ENCODE measurements around the gene WDR77.

Gene WDR77

DNA sequence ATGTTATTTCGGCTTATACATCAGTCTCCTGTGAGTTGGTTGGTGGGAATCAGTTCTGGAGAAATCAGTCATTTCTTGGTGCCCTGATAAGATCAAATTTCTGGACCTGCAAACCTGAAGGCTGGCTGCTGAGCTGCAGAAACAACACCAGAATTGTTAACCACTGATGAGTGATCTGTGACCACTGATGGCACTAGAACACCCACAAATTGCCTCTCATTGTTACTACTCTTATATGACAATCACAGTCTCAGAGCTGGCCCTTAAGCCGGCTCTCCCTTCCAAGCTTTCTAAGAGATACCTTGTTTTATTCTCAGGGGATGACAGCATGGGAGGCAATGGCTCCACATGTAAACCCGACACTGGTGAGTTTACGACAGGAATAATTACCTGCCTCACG lies 26.6 kb upstream of the WDR77 start:
- Histone ChIP-seq H3K4me1 (ENCODE audit: control insufficient read depth in 2 of 2, insufficient read depth in 1 of 2, low read depth in 1 of 2, low read length in 2 of 2) (no peaks in the 10 kb centered on the region), H4K91ac (ENCODE audit: low read depth, low read length, poor library complexity) (no peak overlapping the region), H3K27ac (replicated peaks; ENCODE audit: low read length) (no peak overlapping the region), H2AFZ (ENCODE audit: low read length) (no peak overlapping the region), H4K8ac (ENCODE audit: low read depth, low read length) (no peak overlapping the region), H3K23ac (ENCODE audit: low read depth, low read length, poor library complexity) (no peak overlapping the region), H2BK120ac (ENCODE audit: low read depth, low read length) (no peak overlapping the region), H3K4ac (ENCODE audit: low read length) (no peak overlapping the region), H3K4me2 (ENCODE audit: insufficient read depth, low read length, poor library complexity, severe bottlenecking) (no peak overlapping the region), H3K14ac (ENCODE audit: low read length) (no peak overlapping the region), H2BK15ac (ENCODE audit: low read length) (no peak overlapping the region), H3K36me3 (replicated peaks in 1 of 2; ENCODE audit: control insufficient read depth in 2 of 2, insufficient read depth in 2 of 2, low read length in 2 of 2) (no peaks in the 10 kb centered on the region), H3K79me1 (ENCODE audit: low read depth, low read length) (no peaks in the 10 kb centered on the region), H2BK5ac (ENCODE audit: low read length) (no peak overlapping the region), H3K9ac (ENCODE audit: low read depth, low read length, poor library complexity) (no peak overlapping the region), H3K27me3 (ENCODE audit: control insufficient read depth in 3 of 3, insufficient read depth in 3 of 3, low read depth in 1 of 3, low read length in 3 of 3) (no peaks in the 10 kb centered on the region), H3K9me3 (replicated peaks in 1 of 2; ENCODE audit: control insufficient read depth in 2 of 2, insufficient read depth in 1 of 2, low read depth in 1 of 2, low read length in 2 of 2) (no peaks in the 10 kb centered on the region), H3K4me3 (ENCODE audit: low read length in 2 of 2) (no peak overlapping the region), H3K18ac (ENCODE audit: low read length) (no peak overlapping the region), H2BK12ac (ENCODE audit: low read length) (no peak overlapping the region), H2AK5ac (ENCODE audit: low read depth, low read length) (no peak overlapping the region)
- DNase-seq (ENCODE audit: low spot score), result no peak
- no CpG with 5 or more reads among the region's 5 CpGs for WGBS, 2 donors (ENCODE audit: extremely low coverage in 2 of 2, insufficient read length in 2 of 2, insufficient replicate concordance in 1 of 2)

GRCh38 chr1:111474521-111474920 lies 25.5 kb upstream of the WDR77 start:
- Histone ChIP-seq H2BK15ac (ENCODE audit: low read length) (no peak overlapping the region), H2BK120ac (ENCODE audit: low read depth, low read length) (no peak overlapping the region), H4K8ac (ENCODE audit: low read depth, low read length) (no peak overlapping the region), H3K14ac (ENCODE audit: low read length) (no peak overlapping the region), H3K79me1 (ENCODE audit: low read depth, low read length) (no peaks in the 10 kb centered on the region), H3K4me3 (ENCODE audit: low read length in 2 of 2) (no peak overlapping the region), H3K9ac (ENCODE audit: low read depth, low read length, poor library complexity) (no peak overlapping the region), H3K18ac (ENCODE audit: low read length) (no peak overlapping the region), H2BK12ac (ENCODE audit: low read length) (no peak overlapping the region), H4K91ac (ENCODE audit: low read depth, low read length, poor library complexity) (no peak overlapping the region), H2BK5ac (ENCODE audit: low read length) (no peak overlapping the region), H3K27me3 (ENCODE audit: control insufficient read depth in 3 of 3, insufficient read depth in 3 of 3, low read depth in 1 of 3, low read length in 3 of 3) (no peaks in the 10 kb centered on the region), H3K9me3 (replicated peaks in 1 of 2; ENCODE audit: control insufficient read depth in 2 of 2, insufficient read depth in 1 of 2, low read depth in 1 of 2, low read length in 2 of 2) (no peaks in the 10 kb centered on the region), H3K36me3 (replicated peaks in 1 of 2; ENCODE audit: control insufficient read depth in 2 of 2, insufficient read depth in 2 of 2, low read length in 2 of 2) (peaks cover under 1 to 7% of the 10 kb centered on the region in 2 donors), H3K4me1 (ENCODE audit: control insufficient read depth in 2 of 2, insufficient read depth in 1 of 2, low read depth in 1 of 2, low read length in 2 of 2) (no peaks in the 10 kb centered on the region), H3K27ac (replicated peaks; ENCODE audit: low read length) (no peak overlapping the region), H3K4me2 (ENCODE audit: insufficient read depth, low read length, poor library complexity, severe bottlenecking) (no peak overlapping the region), H3K4ac (ENCODE audit: low read length) (no peak overlapping the region), H2AFZ (ENCODE audit: low read length) (no peak overlapping the region), H3K23ac (ENCODE audit: low read depth, low read length, poor library complexity) (no peak overlapping the region), H2AK5ac (ENCODE audit: low read depth, low read length) (no peak overlapping the region)
- no peak for DNase-seq (ENCODE audit: low spot score)
- WGBS, 2 donors (ENCODE audit: extremely low coverage in 2 of 2, insufficient read length in 2 of 2, insufficient replicate concordance in 1 of 2), result no CpG with 5 or more reads among the region's 4 CpGs

- Histone ChIP-seq H2BK12ac (ENCODE audit: low read length) (no peak overlapping the region), H4K8ac (ENCODE audit: low read depth, low read length) (no peak overlapping the region), H2AK5ac (ENCODE audit: low read depth, low read length) (no peak overlapping the region), H3K4me3 (ENCODE audit: low read length in 2 of 2) (no peak overlapping the region), H3K9ac (ENCODE audit: low read depth, low read length, poor library complexity) (no peak overlapping the region), H2BK120ac (ENCODE audit: low read depth, low read length) (no peak overlapping the region), H3K23ac (ENCODE audit: low read depth, low read length, poor library complexity) (no peak overlapping the region), H2AFZ (ENCODE audit: low read length) (no peak overlapping the region), H3K27me3 (ENCODE audit: control insufficient read depth in 3 of 3, insufficient read depth in 3 of 3, low read depth in 1 of 3, low read length in 3 of 3) (no peaks in the 10 kb centered on the region), H4K91ac (ENCODE audit: low read depth, low read length, poor library complexity) (no peak overlapping the region), H3K18ac (ENCODE audit: low read length) (no peak overlapping the region), H3K79me1 (ENCODE audit: low read depth, low read length) (no peaks in the 10 kb centered on the region), H3K27ac (replicated peaks; ENCODE audit: low read length) (no peak overlapping the region), H2BK15ac (ENCODE audit: low read length) (no peak overlapping the region), H3K4ac (ENCODE audit: low read length) (no peak overlapping the region), H3K14ac (ENCODE audit: low read length) (no peak overlapping the region), H3K4me1 (ENCODE audit: control insufficient read depth in 2 of 2, insufficient read depth in 1 of 2, low read depth in 1 of 2, low read length in 2 of 2) (no peaks in the 10 kb centered on the region), H2BK5ac (ENCODE audit: low read length) (no peak overlapping the region), H3K36me3 (replicated peaks in 1 of 2; ENCODE audit: control insufficient read depth in 2 of 2, insufficient read depth in 2 of 2, low read length in 2 of 2) (peaks cover 1 to 9% of the 10 kb centered on the region in 2 donors), H3K9me3 (replicated peaks in 1 of 2; ENCODE audit: control insufficient read depth in 2 of 2, insufficient read depth in 1 of 2, low read depth in 1 of 2, low read length in 2 of 2) (no peaks in the 10 kb centered on the region), H3K4me2 (ENCODE audit: insufficient read depth, low read length, poor library complexity, severe bottlenecking) (no peak overlapping the region)
- no peak for DNase-seq (ENCODE audit: low spot score)
- no CpG with 5 or more reads among the region's 5 CpGs for WGBS, 2 donors (ENCODE audit: extremely low coverage in 2 of 2, insufficient read length in 2 of 2, insufficient replicate concordance in 1 of 2)
Measured at GRCh38 chr1:111474106-111474505, 25.1 kb upstream of the WDR77 start.

DNA sequence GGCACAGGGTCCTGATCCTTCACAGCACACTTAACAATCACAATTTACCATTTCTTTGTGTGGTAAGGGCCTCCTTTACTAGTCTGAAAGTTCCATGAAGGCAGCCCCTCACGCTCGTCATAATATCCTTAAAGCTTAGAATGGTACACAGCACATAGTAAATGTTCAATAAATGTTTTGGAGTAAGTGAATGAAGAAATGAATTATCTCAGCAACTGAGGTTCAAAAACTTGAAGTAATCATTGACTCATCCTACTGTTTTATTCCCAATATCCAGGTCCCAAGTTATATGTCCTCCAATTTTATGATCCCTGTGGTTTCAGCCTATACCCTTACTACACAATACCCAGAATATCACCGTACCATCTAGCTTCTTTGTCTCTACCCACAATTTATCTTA lies 22.5 kb upstream of the WDR77 start:
- Histone ChIP-seq H3K4me1 (ENCODE audit: control insufficient read depth in 2 of 2, insufficient read depth in 1 of 2, low read depth in 1 of 2, low read length in 2 of 2) (no peaks in the 10 kb centered on the region), H3K27ac (replicated peaks; ENCODE audit: low read length) (no peak overlapping the region)

More for the DNA sequence above, 22.5 kb upstream of the WDR77 start:
- no peak overlapping the region for H2AK5ac ChIP-seq (ENCODE audit: low read depth, low read length)
- H4K91ac ChIP-seq (ENCODE audit: low read depth, low read length, poor library complexity), result no peak overlapping the region
- H3K4me2 ChIP-seq (ENCODE audit: insufficient read depth, low read length, poor library complexity, severe bottlenecking), result no peak overlapping the region
- no peak overlapping the region for H3K14ac ChIP-seq (ENCODE audit: low read length)
- H2BK12ac ChIP-seq (ENCODE audit: low read length), result no peak overlapping the region
- H2BK120ac ChIP-seq (ENCODE audit: low read depth, low read length), result no peak overlapping the region
- no peak overlapping the region for H2BK15ac ChIP-seq (ENCODE audit: low read length)
- no peaks in the 10 kb centered on the region for H3K79me1 ChIP-seq (ENCODE audit: low read depth, low read length)
- no peak overlapping the region for H3K9ac ChIP-seq (ENCODE audit: low read depth, low read length, poor library complexity)
- no CpG with 5 or more reads among the region's 3 CpGs for WGBS, 2 donors (ENCODE audit: extremely low coverage in 2 of 2, insufficient read length in 2 of 2, insufficient replicate concordance in 1 of 2)
- peaks cover 1 to 19% of the 10 kb centered on the region in 2 donors for H3K36me3 ChIP-seq (replicated peaks in 1 of 2; ENCODE audit: control insufficient read depth in 2 of 2, insufficient read depth in 2 of 2, low read length in 2 of 2)
- no peak overlapping the region for H2AFZ ChIP-seq (ENCODE audit: low read length)
- H3K23ac ChIP-seq (ENCODE audit: low read depth, low read length, poor library complexity), result no peak overlapping the region
- no peaks in the 10 kb centered on the region for H3K27me3 ChIP-seq (ENCODE audit: control insufficient read depth in 3 of 3, insufficient read depth in 3 of 3, low read depth in 1 of 3, low read length in 3 of 3)
- no peak overlapping the region for H3K18ac ChIP-seq (ENCODE audit: low read length)
- H3K4me3 ChIP-seq (ENCODE audit: low read length in 2 of 2), result no peak overlapping the region
- no peak overlapping the region for H4K8ac ChIP-seq (ENCODE audit: low read depth, low read length)
- no peak for DNase-seq (ENCODE audit: low spot score)
- H3K9me3 ChIP-seq (replicated peaks in 1 of 2; ENCODE audit: control insufficient read depth in 2 of 2, insufficient read depth in 1 of 2, low read depth in 1 of 2, low read length in 2 of 2), result no peaks in the 10 kb centered on the region
- H3K4ac ChIP-seq (ENCODE audit: low read length), result no peak overlapping the region
- no peak overlapping the region for H2BK5ac ChIP-seq (ENCODE audit: low read length)

Measured in neuronal stem cell (in vitro differentiated cells).